Measurements from ENCODE around the gene BPIFB4. TPM values are rescaled to one million over a fixed set of nuclear protein-coding genes. Genes with fewer than 3 reads are reported as not detected.

BPIFB4 gene
- total RNA-seq, 1 experiment from 2014 or later = not detected

DNA sequence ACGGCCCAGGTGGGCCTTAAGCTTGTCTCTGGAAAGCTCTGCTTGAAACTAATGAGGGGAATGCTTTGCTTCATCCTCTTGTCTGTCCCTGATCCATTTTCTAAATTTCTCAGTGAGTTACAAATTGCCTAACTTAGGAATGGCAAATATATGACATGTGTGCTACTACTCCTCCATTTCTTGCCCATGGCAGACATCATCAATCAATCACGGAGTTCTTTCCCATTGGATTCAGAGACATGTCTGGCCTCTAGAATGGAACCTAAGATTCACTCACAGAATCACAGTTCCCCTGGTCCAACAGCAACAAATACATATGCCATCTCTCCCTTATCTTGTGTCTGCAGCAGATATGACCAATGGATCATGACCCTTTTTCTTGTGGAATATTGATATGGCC lies 6.6 kb upstream of the BPIFB4 start:
- Mint-ChIP-seq H3K27me3 (ENCODE audit: unreplicated experiment) (peaks cover 91% of the 10 kb centered on the region), H3K9me3 (ENCODE audit: low read depth, unreplicated experiment) (no peaks in the 10 kb centered on the region), H3K4me3 (ENCODE audit: low read depth, unreplicated experiment) (no peak overlapping the region), H3K4me1 (ENCODE audit: low read depth, unreplicated experiment) (no peaks in the 10 kb centered on the region), H3K36me3 (ENCODE audit: insufficient read depth, unreplicated experiment) (no peaks in the 10 kb centered on the region), H3K27ac (ENCODE audit: unreplicated experiment) (no peak overlapping the region)
- no peak for DNase-seq
- intact Hi-C loops (cut with micrococcal nuclease; ENCODE audit: unreplicated experiment) = no loop called here
- no TSS peak for BruUV-seq (replicated peaks)
- TF ChIP-seq, protein P1, sequence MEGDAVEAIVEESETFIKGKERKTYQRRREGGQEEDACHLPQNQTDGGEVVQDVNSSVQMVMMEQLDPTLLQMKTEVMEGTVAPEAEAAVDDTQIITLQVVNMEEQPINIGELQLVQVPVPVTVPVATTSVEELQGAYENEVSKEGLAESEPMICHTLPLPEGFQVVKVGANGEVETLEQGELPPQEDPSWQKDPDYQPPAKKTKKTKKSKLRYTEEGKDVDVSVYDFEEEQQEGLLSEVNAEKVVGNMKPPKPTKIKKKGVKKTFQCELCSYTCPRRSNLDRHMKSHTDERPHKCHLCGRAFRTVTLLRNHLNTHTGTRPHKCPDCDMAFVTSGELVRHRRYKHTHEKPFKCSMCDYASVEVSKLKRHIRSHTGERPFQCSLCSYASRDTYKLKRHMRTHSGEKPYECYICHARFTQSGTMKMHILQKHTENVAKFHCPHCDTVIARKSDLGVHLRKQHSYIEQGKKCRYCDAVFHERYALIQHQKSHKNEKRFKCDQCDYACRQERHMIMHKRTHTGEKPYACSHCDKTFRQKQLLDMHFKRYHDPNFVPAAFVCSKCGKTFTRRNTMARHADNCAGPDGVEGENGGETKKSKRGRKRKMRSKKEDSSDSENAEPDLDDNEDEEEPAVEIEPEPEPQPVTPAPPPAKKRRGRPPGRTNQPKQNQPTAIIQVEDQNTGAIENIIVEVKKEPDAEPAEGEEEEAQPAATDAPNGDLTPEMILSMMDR (IDR thresholded peaks at IDR 0.05; ENCODE audit: unreplicated experiment) = no peak
- CTCF ChIA-PET = no interaction called here

DNA sequence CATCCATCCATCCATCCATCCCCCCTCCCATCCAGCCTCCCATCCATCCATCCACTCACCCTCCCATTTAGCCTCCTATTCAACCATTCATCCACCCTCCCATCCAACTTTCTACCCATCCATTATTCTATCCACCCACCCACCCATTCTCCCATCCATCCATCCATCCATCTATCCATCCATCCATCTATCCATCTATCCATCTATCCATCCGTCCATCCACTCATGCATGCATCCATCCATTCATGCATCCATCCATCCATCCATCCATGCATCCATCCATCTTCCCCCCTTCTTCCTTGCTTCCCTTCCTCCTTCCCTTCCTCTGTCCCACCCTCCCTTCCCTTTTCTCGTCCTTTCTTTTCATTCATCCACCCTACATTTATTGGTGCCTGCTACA lies 4.8 kb upstream of the BPIFB4 start:
- DNase-seq = no peak
- Mint-ChIP-seq H3K4me1 (ENCODE audit: low read depth, unreplicated experiment) (no peaks in the 10 kb centered on the region), H3K9me3 (ENCODE audit: low read depth, unreplicated experiment) (no peaks in the 10 kb centered on the region), H3K36me3 (ENCODE audit: insufficient read depth, unreplicated experiment) (no peaks in the 10 kb centered on the region), H3K27ac (ENCODE audit: unreplicated experiment) (no peak overlapping the region), H3K4me3 (ENCODE audit: low read depth, unreplicated experiment) (no peak overlapping the region), H3K27me3 (ENCODE audit: unreplicated experiment) (peaks cover 91% of the 10 kb centered on the region)
- no TSS peak for BruUV-seq (replicated peaks)
- TF ChIP-seq, protein P1 (IDR thresholded peaks at IDR 0.05; ENCODE audit: unreplicated experiment) = no peak
- CTCF ChIA-PET = interaction anchor here (0.7 to 1.0 kb wide), 3 partner anchors 12 to 169 kb away, joined by 3 to 4 read pairs (median 3); no protein-coding TSS in a partner anchor
- intact Hi-C loops (cut with micrococcal nuclease; ENCODE audit: unreplicated experiment) = no loop called here

DNA sequence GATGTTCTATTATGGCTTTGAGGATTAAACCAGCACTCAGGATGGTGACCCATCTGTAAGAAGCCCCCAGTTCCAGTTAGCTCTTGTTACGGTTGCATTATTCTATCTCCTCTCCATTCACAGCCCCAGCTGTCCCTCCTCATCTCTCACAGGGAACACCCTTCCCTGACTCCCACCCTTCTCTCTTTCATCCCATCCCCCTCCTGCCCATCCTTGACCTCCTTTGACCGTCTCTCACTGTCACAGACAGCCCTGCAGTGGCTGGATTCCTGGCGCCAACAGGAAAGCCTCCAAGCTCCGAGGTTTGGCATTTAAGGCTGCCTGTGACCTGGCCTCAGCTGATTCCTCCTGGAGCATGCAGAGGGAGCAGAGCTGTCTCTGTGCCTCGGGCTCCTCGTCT lies 4.2 kb upstream of the BPIFB4 start:
- no peak for DNase-seq
- Mint-ChIP-seq H3K9me3 (ENCODE audit: low read depth, unreplicated experiment) (no peaks in the 10 kb centered on the region), H3K27ac (ENCODE audit: unreplicated experiment) (no peak overlapping the region), H3K36me3 (ENCODE audit: insufficient read depth, unreplicated experiment) (no peaks in the 10 kb centered on the region), H3K4me1 (ENCODE audit: low read depth, unreplicated experiment) (no peaks in the 10 kb centered on the region), H3K4me3 (ENCODE audit: low read depth, unreplicated experiment) (no peak overlapping the region), H3K27me3 (ENCODE audit: unreplicated experiment) (peaks cover 91% of the 10 kb centered on the region)
- TF ChIP-seq, protein P1 (IDR thresholded peaks at IDR 0.05; ENCODE audit: unreplicated experiment) = no peak
- intact Hi-C loops (cut with micrococcal nuclease; ENCODE audit: unreplicated experiment) = no loop called here
- no TSS peak for BruUV-seq (replicated peaks)
- CTCF ChIA-PET = interaction anchor here (0.5 to 1.7 kb wide), 4 partner anchors 8 to 364 kb away, joined by 4 to 5 read pairs (median 4); no protein-coding TSS in a partner anchor

DNA sequence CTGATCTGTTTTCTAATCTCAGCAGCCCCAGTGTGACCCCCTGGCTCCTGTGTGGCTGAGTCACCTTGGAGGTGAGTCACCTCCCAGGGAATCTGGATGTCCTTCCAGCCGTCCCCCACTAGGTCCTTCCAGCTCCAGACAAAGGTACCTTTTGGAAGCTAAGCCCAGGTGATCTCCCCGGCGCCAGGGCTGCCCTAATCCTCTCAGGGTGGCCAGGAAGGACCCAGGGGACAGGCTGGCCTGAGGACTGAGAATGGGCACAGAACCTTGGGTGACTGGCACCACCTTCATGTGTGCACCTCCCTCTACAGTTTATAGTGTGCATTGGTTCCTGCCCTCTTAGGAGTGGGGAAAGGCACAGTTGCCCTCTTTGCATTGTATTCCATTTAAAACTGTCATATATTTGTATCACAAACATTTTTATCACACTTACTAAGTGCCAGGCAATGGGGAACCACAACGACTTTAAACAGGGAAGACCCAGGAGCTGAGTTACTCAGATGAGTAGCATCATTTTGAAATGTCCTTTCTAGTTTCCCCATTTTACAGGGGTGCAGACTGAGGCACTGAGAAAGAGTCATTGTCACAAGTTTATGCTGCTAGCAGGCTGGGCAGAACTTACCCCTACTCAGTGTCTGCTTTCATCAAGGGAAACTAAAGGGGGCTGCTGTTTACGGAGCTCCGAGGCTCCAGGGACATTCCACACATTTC lies 2.6 kb upstream of the BPIFB4 start:
- Mint-ChIP-seq H3K27ac (ENCODE audit: unreplicated experiment) (no peak overlapping the region), H3K4me1 (ENCODE audit: low read depth, unreplicated experiment) (no peaks in the 10 kb centered on the region), H3K36me3 (ENCODE audit: insufficient read depth, unreplicated experiment) (no peaks in the 10 kb centered on the region), H3K27me3 (ENCODE audit: unreplicated experiment) (peaks cover 89% of the 10 kb centered on the region), H3K9me3 (ENCODE audit: low read depth, unreplicated experiment) (peaks cover 5% of the 10 kb centered on the region), H3K4me3 (ENCODE audit: low read depth, unreplicated experiment) (no peak overlapping the region)
- CTCF ChIA-PET = interaction anchor here (1.2 to 1.7 kb wide), 2 partner anchors 10 to 78 kb away, joined by 4 to 5 read pairs; no protein-coding TSS in a partner anchor
- DNase-seq = peak; percentile 61
- intact Hi-C loops (cut with micrococcal nuclease; ENCODE audit: unreplicated experiment) = no loop called here
- TF ChIP-seq, protein P1 (IDR thresholded peaks at IDR 0.05; ENCODE audit: unreplicated experiment) = peak; percentile 38
- no TSS peak for BruUV-seq (replicated peaks)

Measured in Calu3 (cell line).